ENCODE data around the gene IGSF9. TPM values are rescaled to one million over a fixed set of nuclear protein-coding genes. Genes with fewer than 3 reads are reported as not detected.

IGSF9 gene
- total RNA-seq, 2 donors from 2014 or later = not detected

DNA sequence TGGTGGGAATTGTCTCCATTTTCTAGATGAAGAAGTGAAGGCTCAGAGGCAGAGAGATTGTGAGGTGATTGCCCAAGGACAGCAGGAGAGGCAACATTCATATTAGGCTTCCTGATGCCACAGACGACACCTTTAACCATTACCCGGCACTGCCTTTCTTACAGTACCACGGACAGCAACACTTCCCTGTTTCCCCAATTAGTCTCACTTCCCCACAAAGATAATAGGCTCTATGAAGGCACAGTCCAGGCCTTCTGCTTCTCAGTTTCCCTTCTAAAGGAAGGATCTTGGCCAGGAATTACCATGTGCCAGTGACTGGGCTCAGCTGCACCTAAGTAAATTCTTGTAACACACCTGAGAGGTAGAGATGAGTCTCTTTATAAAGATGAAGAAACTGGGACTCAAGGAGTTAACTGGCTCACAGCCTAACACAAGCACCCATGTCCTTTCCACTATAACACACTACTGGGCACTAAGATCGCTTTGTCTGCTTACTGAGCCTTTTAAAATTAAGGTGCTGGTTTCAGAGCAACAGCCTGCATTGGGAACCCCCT is 9.6 kb downstream of the IGSF9 start:
- no peak for ATAC-seq (replicated peaks)

DNA sequence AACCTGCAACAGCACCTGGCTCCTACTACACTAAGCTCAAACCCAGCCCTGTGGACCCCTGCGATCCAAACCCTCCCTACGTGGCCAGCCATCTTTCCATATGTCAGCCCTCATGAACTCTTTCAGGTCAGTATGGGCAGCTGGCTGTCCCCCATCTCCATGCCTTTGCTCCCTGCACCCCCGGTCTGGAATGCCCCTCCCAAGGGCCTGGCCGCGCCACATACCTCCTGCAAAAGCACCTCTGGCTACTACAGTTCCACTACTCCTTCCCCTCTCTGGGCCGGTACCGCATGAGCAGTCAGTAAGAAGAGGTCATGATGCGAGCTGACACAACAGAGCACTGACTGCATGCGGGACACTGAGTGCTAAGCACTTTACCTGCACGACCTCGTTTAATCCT is 10.1 kb downstream of the IGSF9 start:
- Mint-ChIP-seq H3K4me3 (no peak overlapping the region), H3K27ac (peak overlapping the region; percentile 25), H3K4me1 (no peaks in the 10 kb centered on the region), H3K27me3 (peaks cover 12% of the 10 kb centered on the region), H3K9me3 (no peaks in the 10 kb centered on the region), H3K36me3 (ENCODE audit: low read depth) (no peaks in the 10 kb centered on the region)
- ATAC-seq (replicated peaks) = no peak

More for the DNA sequence above, 9.6 kb downstream of the IGSF9 start:
- Mint-ChIP-seq H3K4me3 (no peak overlapping the region), H3K4me1 (no peaks in the 10 kb centered on the region), H3K27me3 (peaks cover 14% of the 10 kb centered on the region), H3K36me3 (ENCODE audit: low read depth) (no peaks in the 10 kb centered on the region), H3K27ac (no peak overlapping the region), H3K9me3 (no peaks in the 10 kb centered on the region)

DNA sequence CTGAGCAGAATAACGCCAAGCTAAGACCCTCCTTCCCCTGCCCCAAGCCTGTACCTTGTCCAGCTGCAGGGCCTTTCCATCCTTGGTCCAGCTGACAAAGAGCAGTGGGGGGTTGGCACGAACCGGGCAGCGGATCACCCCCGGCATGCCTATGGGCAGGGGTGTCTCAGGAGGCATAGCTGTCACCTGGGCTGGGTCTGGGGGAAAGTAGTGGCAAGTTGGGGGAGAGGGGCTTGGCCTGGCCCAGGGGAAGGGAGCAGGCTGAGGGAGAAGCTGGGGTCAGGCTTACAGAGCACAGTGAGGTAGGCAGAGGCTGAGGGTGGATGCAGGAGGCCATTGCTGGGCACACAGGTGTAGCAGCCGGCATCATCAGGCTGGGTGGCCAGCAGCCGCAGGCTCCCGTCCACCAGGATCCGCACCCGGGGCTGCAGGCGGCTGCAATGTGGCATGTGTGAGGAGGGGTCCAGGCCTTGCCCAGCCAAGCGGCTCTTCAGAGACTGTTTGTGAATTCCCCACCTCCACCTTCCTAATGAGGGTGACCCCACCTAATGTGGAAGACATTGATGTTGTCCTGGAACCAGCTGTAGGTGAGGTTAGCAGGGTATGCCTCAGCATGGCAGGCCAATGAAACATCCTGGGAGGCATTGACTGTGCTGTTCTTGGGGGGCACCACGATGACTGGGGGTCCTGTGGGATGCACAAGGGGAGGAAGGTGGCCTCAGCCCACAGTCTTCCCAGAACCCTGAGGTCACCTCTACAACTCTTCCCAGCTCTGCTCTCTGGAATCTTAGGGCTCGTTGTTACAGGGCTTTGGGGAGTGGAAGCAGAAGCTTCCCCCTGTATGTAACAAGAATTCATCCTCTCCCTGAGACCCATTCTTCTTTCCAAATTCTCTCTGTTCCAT is 11.0 kb downstream of the IGSF9 start:
- Mint-ChIP-seq H3K9me3 (no peaks in the 10 kb centered on the region), H3K27ac (peak overlapping the region; percentile 25), H3K4me3 (no peak overlapping the region), H3K4me1 (no peaks in the 10 kb centered on the region), H3K27me3 (peaks cover 10% of the 10 kb centered on the region), H3K36me3 (ENCODE audit: low read depth) (no peaks in the 10 kb centered on the region)
- no peak for ATAC-seq (replicated peaks)

DNA sequence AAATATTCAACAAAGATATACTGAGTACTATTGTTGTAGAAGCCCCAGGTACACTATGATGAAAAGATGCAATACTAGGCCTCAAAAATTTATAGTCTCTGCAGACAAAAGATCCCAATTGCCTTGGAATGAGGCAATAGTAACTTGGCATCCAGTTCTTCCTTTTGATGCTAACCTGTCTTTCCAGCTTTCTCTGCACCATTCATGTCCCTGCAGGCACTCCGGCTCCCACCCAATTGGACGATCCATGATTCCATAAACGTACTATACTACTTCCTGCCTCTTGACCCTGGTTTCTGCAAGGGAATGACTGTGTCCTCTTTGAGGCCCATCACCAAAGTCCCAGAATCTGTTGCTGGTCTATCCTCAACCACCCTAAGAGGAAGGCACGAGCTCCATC is 12.1 kb downstream of the IGSF9 start:
- no peaks in the 10 kb centered on the region for H3K9me3 Mint-ChIP-seq
- H3K4me3 Mint-ChIP-seq = no peak overlapping the region
- no peaks in the 10 kb centered on the region for H3K36me3 Mint-ChIP-seq (ENCODE audit: low read depth)
- H3K4me1 Mint-ChIP-seq = no peaks in the 10 kb centered on the region
- ATAC-seq (replicated peaks) = no peak
- peaks cover 2% of the 10 kb centered on the region for H3K27me3 Mint-ChIP-seq
- peak overlapping the region; percentile 9 for H3K27ac Mint-ChIP-seq

DNA sequence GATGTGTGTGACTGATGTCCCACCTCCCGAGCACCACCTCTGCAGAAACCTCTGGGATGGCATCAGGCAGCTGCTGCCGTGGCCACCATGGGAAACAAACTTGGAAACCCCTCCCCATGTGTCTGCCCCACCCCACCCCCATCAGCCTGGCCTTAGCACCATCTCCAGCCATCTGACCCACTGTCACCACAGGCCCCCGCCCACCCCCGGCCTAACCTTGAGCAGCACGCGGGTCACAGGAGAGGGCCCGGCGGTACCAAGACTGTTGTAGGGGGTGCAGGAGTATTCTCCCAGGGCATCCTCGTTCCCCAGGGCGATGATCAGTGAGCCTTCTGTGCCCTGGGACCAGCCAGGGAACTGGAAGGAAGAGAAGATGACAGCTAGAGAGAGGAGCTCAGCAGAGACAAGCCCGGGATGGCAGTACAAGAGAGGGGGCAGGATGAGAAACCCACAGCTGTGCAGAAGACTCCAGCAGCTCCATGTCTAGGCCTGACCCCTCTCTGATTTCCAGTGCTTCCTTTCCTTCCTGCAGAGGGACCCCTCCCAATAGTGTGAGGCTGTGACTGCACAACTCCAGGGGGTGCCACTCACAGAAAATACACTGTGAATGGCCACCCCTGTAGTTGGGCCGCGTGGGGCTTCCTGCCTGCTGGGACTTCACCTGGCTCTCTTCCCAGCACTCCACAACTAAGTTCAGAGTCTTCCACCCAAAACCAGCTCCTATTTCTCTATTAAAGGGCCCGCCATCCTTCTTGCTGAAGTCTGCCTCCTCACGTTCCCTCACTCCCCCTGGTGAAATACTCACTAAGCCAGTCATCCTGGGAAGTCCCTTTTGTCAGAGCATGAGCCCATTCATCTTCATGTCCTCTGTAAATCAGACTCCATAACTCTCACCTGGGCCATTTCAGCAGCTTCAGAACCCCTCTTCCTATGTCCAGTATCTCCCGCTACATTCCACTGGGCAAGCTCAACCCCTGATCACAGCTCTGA is 12.8 kb downstream of the IGSF9 start:
- no peak for ATAC-seq (replicated peaks)
- Mint-ChIP-seq H3K27me3 (no peaks in the 10 kb centered on the region), H3K9me3 (no peaks in the 10 kb centered on the region), H3K27ac (no peak overlapping the region), H3K4me1 (no peaks in the 10 kb centered on the region), H3K36me3 (ENCODE audit: low read depth) (no peaks in the 10 kb centered on the region), H3K4me3 (no peak overlapping the region)

DNA sequence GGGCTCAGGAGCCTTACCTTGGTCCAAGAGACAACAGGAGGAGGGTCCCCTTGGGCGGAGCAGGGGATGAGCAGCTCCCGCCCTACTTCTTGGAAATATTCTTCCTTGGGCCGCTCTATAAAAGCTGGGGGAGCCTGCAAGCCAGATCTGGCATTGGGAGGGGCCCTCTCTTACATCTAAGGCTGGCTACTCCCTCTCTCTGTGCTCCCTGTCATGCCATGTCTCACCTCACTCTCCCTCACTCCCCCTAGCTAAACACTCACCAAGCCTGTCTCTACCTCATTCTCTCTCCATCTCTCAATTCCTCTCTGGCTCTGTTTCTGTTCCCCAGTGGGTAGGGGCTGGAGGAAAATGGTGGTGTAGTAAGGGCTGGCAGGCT is 13.6 kb downstream of the IGSF9 start:
- no peak for ATAC-seq (replicated peaks)
- H3K9me3 Mint-ChIP-seq = no peaks in the 10 kb centered on the region
- no peak overlapping the region for H3K27ac Mint-ChIP-seq
- H3K4me3 Mint-ChIP-seq = no peak overlapping the region
- H3K4me1 Mint-ChIP-seq = peaks cover 3% of the 10 kb centered on the region
- H3K27me3 Mint-ChIP-seq = no peaks in the 10 kb centered on the region
- no peaks in the 10 kb centered on the region for H3K36me3 Mint-ChIP-seq (ENCODE audit: low read depth)

DNA sequence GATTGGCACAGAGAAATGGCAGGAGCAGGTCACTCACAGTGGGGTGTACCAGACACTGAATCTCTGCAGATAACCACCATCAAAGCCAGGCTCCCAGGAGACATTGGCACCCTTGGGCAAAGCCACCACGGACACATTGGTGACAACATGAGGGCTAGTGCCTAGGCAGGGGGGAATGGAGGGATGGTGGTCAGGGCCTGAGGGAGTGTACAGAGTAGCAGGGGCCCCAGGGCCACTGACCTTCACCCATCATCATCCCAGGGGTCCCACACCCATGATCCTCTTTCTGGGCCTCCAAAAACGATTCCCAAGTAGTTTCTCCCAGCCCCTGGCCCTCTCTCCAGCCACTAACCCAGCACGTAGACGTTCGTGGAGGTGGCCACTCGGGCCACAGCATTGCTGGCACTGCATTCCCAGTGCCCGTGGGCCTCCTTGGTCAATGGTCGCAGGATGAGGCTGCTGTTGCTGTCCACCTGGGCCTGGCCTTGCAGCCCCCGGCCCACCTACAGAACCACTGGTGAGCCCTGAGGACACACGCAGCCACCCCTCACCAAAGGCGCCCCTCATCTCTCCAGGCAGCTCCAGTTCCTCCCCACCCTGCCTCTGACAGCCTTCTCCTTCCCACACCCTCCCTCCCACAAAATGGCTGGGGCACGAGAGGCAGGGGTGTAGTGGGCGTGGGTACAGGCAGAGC is 14.2 kb downstream of the IGSF9 start:
- no peak for ATAC-seq (replicated peaks)
- Mint-ChIP-seq H3K36me3 (ENCODE audit: low read depth) (no peaks in the 10 kb centered on the region), H3K4me3 (no peak overlapping the region), H3K9me3 (no peaks in the 10 kb centered on the region), H3K27me3 (no peaks in the 10 kb centered on the region), H3K4me1 (peaks cover 8% of the 10 kb centered on the region), H3K27ac (peak overlapping the region; percentile 11)

DNA sequence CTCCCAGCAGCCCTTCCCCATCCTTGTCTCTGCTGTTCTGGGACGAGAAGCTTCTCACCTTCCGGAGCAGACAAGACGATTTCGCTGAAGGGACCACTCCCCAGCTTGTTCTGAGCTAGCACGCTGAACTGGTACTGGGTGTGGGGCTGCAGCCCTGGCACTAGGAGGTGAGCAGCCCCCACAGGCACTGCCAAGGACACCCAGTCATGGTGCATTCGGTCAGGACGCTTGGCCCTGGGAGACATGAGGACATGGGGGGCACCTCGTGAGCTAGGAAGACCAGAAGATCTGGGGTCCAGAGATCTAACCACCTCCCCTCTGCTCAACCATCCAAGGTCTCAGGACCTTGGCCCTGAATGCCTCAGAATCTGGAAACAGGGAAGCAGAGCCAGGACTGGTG is 14.8 kb downstream of the IGSF9 start:
- Mint-ChIP-seq H3K27ac (peak overlapping the region; percentile 11), H3K27me3 (no peaks in the 10 kb centered on the region), H3K9me3 (no peaks in the 10 kb centered on the region), H3K4me1 (peaks cover 12% of the 10 kb centered on the region), H3K4me3 (no peak overlapping the region), H3K36me3 (ENCODE audit: low read depth) (peaks cover 1% of the 10 kb centered on the region)
- no peak for ATAC-seq (replicated peaks)

DNA sequence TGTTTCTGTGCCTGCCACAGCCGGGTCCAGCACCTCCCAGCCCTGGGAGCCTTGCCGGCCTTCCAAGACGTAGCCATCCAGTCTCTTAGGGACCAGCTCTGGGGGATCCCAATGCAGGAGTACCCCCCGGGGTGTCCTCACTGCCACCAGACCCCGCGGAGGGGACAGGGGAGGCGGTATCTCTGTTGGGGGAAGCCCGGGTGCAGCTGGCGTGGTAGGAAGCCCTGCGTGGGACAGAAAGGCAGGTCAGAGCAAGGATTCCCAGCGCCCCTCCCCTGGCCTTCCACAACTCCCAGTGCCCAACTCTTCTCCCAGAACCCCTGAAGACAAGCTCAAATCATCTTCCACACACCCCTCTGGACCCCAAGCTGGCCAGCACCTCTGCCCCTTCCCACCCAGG is 15.2 kb downstream of the IGSF9 start:
- peaks cover 5% of the 10 kb centered on the region for H3K36me3 Mint-ChIP-seq (ENCODE audit: low read depth)
- peaks cover 12% of the 10 kb centered on the region for H3K4me1 Mint-ChIP-seq
- no peak overlapping the region for H3K27ac Mint-ChIP-seq
- no peaks in the 10 kb centered on the region for H3K27me3 Mint-ChIP-seq
- no peak for ATAC-seq (replicated peaks)
- H3K4me3 Mint-ChIP-seq = no peak overlapping the region
- H3K9me3 Mint-ChIP-seq = no peaks in the 10 kb centered on the region

DNA sequence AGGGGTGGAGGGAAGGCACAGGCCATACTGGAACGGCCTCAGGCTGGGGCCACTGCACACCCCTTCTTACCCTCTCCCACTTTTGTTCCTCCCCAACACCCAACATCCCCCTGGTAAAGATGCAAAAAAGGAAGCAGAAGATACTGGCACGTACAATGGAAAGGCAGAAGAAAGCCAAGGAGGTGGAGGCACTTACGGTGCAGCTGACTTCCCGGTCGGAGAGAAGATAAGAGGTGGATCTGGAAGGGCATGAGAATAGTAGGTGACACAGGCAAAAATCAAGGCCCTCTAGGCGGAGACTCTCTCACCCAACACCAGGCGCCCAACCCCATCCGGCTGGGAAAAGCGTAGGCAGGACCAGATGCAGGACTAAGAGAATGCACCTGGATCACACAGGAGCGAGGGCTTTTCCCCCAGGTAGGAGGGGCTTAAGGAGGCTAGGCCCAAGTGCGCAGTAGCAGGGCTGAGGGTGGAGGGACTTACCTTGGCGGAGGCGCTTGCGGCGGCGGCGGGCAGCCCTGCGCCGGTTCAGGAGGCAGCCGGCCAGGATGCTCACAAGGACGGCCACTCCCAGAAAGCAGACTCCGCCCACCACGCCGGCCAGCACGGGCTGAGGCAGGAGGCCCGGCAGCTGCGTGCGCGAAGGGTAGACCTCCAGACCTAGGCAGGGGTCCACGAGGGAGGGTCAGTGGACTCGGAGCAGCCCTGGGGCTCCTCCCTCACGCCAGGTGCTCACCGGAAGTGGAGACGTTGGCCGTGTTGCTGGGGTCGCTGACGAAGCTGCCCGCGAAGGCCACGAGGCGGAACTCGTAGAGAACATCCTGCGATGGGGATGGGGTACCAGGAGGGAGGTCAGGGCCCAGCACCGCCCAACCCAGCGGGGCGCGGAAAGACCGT is 16.0 kb downstream of the IGSF9 start:
- H3K9me3 Mint-ChIP-seq = no peaks in the 10 kb centered on the region
- no peak for ATAC-seq (replicated peaks)
- no peaks in the 10 kb centered on the region for H3K27me3 Mint-ChIP-seq
- no peak overlapping the region for H3K4me3 Mint-ChIP-seq
- peaks cover 13% of the 10 kb centered on the region for H3K36me3 Mint-ChIP-seq (ENCODE audit: low read depth)
- no peak overlapping the region for H3K27ac Mint-ChIP-seq
- H3K4me1 Mint-ChIP-seq = peaks cover 12% of the 10 kb centered on the region

DNA sequence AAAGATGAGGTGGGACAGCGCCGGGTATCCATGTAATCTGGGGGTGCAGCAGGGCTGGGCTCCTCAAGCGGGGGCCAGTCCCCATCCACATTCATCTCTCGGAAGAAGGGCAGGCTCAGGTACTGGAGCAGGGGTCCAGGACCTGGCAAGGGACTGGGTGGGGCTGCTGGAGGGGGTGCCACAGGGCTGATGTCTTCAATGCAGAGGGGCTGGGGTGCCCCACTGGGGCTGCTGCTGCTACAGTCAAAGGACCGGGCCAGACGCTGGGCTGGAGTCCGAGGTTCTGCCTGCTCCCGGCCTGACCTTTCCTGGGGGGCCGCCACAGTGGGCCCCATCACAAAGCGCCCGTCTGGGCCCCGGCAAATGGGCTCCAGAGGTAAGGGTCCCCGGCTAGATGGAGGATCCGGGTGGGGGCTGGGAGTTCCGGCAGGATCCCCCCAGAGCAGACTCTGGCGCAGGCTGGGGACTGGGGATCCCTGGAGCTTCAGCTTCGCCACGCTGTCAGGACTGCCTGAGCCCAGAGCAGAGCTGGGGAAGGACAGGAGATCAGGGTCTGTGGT is 16.8 kb downstream of the IGSF9 start:
- H3K27me3 Mint-ChIP-seq = no peaks in the 10 kb centered on the region
- ATAC-seq (replicated peaks) = no peak
- no peak overlapping the region for H3K4me3 Mint-ChIP-seq
- peaks cover 17% of the 10 kb centered on the region for H3K4me1 Mint-ChIP-seq
- H3K27ac Mint-ChIP-seq = no peak overlapping the region
- peaks cover 22% of the 10 kb centered on the region for H3K36me3 Mint-ChIP-seq (ENCODE audit: low read depth)
- H3K9me3 Mint-ChIP-seq = no peaks in the 10 kb centered on the region

DNA sequence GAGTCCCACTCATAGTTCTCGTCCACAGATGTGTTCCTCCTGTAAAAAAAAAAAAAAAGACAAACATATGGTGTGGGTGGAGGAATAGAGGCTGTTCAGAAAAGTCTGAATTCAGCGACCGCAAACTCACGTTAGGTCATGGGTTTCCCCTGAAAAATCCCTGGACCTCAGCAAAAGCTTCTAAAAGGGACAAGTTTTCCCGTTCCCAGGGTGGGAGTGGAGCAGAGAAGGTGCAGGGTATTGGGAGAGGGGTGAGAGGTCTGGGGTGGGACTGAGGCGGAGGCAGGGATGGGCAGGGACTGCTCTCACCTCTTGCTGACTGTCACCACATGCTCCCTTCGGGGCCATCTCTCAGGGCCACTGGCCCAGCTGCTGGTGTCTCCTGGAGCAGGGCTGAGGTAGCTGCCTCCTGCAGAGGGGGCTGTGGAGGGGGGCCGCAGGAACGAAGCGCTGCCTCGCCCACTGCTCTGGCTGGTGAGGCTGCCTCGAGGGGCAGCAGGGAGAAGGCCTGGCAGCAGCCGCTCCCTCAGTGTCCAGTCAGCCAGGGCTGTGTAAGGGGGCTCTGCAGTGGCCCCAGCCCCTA is 17.5 kb downstream of the IGSF9 start:
- peaks cover 23% of the 10 kb centered on the region for H3K4me1 Mint-ChIP-seq
- no peaks in the 10 kb centered on the region for H3K9me3 Mint-ChIP-seq
- no peak overlapping the region for H3K27ac Mint-ChIP-seq
- H3K36me3 Mint-ChIP-seq (ENCODE audit: low read depth) = peaks cover 28% of the 10 kb centered on the region
- ATAC-seq (replicated peaks) = no peak
- H3K27me3 Mint-ChIP-seq = no peaks in the 10 kb centered on the region
- no peak overlapping the region for H3K4me3 Mint-ChIP-seq

Data from activated T-helper 17 cell treated with anti-CD3 and anti-CD28 coated beads, Interleukin-2, amount 50 U/mL, for 72 hours (primary cell).